GM12873 (cell line): ENCODE results near the gene PRKAR1B.

Source experiments
- TF ChIP-seq, protein P1 (sequence below): IDR thresholded peaks from 2 replicates; pipeline ENCODE4 v1.5.1; 2012; ENCODE audit warnings: low read depth, mild to moderate bottlenecking, moderate library complexity, low read length, control low read depth; ENCODE audit not compliant: insufficient read depth; ENCODE audit errors: missing control alignments

PRKAR1B gene

DNA sequence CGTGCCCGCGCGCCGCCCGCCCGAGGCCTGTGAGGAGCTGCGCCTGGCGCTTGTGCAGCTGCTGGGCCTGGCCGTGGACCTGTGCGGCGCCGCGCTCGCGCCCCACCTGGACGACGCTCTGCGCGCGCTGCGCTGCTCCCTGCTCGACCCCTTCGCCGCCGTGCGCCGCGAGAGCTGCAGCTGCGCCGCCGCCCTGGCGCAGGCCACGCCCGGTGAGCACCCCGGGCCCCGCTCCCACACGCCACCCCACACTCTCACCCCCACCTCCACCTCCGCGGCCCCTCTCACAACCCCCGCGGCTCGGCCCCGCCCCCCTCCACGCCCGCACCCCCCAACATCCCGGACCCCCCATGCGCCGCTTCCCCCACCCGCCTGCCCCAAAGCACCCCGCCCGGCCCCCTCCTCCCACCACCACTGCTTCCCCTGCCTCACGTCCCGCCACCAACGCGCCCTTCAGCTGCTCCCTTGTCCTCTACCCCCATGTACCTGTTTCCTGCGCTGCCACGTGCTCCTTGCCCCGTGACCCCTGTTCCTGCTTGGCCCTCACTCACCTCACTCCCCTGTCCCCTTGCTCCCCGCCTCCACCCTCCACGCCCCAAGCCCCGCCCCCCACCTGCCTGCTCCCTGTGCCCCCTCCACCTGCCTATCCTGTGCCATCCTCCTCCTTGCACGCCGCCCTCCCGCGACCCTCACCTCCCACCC lies at the start of gene PRKAR1B:
PRKAR1B (minus strand) TSS at position 178 of the 702 bp plus-strand sequence. CDS start 15,776 bp downstream, outside the sequence.
- TF ChIP-seq, protein P1, sequence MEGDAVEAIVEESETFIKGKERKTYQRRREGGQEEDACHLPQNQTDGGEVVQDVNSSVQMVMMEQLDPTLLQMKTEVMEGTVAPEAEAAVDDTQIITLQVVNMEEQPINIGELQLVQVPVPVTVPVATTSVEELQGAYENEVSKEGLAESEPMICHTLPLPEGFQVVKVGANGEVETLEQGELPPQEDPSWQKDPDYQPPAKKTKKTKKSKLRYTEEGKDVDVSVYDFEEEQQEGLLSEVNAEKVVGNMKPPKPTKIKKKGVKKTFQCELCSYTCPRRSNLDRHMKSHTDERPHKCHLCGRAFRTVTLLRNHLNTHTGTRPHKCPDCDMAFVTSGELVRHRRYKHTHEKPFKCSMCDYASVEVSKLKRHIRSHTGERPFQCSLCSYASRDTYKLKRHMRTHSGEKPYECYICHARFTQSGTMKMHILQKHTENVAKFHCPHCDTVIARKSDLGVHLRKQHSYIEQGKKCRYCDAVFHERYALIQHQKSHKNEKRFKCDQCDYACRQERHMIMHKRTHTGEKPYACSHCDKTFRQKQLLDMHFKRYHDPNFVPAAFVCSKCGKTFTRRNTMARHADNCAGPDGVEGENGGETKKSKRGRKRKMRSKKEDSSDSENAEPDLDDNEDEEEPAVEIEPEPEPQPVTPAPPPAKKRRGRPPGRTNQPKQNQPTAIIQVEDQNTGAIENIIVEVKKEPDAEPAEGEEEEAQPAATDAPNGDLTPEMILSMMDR, result no peak

DNA sequence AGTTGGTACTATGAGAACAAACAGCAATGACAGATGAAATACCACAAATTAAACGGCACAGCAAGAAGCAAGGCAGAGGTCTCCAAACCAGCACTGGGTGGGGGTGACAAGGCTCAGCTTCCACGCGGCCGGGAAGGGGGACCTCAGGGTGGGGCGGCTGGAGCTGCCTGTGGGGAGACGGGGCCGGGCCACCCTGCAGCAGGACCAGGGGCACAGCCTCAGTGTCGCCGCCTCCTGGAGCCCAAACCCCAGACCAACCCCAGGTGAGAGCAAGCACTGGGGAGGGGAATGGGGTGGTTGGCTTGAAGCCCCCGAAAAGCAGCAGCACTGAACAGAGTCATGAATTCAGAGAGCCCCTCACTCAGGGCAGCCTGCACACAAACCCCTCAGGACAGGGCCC lies 49.3 kb upstream of the PRKAR1B start:
- TF ChIP-seq, protein P1, result no peak

DNA sequence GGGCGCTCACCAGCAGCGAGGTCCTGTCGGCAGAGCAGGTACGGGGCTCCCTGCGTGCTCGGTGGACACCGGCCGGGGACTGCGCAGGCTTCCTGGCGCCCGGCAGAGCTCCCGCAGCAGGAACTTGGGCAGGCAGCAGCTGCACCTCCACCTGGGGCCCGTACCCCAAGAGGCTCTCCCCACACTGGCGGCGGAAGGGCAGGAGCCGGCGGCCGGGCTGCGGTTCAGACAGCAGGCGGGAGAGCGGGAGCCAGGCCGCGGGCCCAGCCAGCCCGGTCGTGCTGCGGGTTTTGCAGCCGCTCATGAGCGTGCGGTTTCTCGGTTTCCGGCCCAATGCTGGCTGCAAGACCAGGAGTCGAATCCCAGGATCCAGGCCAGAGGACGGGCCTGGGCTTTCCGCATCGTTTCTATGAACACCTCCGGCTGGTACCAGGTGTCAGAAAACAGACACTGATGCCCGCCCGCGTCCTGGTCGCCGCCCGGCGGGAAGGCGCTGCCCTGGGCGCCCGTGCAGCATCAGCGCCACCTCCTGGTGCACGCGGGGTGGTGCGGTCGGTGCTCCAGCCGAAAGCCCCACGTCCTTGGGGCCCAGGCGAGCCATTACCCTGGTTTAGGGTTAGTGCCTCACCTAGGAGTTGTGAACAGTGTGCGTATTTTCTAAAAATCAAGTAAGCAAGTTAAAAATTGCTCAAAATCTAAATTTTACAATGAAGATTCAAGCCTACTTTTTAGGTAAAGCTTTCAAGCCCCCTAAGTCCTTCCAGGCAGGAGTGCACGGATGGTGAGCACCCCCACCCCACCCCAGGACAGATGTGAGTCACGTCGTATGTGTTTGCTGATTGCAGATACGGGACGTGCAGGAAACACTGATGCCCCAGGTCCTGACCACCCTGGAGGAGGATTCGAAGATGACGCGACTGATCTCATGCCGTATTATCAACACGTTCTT lies 47.4 kb upstream of the PRKAR1B start:
- TF ChIP-seq, protein P1, result peak; percentile 84

DNA sequence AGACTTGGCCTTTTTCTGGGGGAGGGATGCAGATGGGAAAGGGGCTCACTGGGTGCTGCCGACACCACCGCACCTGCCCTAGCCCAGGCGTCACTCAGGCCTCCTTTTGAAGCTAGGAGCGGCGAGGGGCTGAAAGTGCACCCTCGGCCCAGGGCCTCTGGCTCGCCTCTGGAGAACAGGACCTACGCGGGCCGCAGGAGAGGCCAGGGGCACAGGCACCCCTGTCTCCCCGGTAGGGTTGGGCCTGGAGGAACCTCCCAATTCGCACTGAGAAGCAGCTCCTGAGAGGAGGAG lies 46.5 kb upstream of the PRKAR1B start:
- TF ChIP-seq, protein P1, result no peak

DNA sequence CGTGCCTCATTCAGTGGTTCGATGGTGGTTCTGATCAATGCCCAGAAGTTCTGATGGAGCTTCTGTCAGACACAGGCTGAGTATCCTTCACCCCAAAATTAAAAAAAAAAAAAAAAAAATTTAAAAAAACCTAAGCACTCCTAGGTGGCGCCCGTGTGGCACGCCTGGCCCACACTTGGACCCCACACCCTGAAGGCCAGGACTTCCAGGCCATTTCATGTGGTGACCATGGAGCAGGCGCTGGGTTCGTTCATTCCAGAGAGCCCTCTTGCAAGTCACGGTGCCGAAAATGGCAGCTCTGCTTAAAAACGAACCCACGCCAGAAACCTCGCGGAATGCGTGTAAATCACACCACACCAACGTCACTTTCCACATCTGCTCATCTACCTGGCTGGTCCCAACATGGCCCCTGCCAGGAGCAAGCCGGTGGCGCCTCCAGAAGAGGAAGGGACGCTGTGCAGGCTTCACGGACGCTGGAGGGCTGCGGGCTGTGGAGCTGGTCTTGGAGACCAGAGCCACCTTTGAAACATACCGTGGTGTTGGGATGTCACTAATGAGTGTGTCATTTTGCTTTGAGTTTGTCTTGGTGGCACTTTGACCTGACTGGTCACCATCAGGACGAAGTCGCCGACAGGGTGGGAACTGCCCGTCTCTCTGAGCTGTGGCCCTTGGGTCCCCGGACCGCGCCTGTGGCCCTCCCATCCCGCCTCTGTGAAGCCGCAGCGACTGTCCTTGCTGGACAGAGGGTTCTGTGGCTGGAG lies 46.0 kb upstream of the PRKAR1B start:
- TF ChIP-seq, protein P1, result no peak

DNA sequence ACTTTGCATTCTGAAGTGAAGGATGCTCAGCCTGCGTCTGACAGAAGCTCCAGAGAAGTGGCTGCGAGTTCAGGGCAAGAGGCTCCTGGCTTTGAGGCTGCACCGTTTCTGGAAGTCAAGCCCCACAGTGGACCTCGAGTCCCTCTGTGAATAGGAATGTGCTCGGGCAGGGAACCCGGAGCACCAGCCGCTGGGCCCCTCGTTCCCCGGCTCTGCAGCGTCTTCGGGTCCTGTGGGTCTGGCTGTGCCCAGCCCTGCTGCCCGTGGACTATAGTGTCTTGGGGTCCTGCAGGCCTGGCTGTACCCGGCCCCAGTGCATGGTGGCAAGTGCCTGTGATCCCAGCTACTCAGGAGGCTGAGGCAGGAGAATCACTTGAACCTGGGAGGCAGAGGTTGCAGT lies 45.3 kb upstream of the PRKAR1B start:
- TF ChIP-seq, protein P1, result no peak

DNA sequence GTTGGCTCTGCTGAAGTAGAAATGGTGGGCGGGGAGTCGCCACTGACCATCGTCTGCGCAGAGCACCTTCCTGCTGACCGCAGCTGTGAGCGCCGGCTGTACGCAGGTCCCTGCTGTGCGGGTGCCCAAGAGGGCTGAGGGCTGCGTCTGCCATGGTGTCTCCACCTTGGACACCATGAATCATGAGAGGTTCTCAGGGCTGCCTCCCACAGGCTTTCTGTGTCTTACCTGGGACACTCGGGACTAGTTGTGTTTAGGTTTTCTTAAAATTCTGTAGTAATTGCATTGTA lies 44.9 kb upstream of the PRKAR1B start:
- TF ChIP-seq, protein P1, result no peak
